Activated T-cell treated with anti-CD3 and anti-CD28 coated beads, Interleukin-2, amount 50 U/mL, for 4 hours (primary cell): ENCODE data around the gene SLC6A4. TPM values are rescaled to one million over a fixed set of nuclear protein-coding genes. Genes with fewer than 3 reads are reported as not detected.
"Not testable (repeated sequence)": the region's sequence is repeated elsewhere in the genome, so short reads cannot be mapped to it uniquely, and the experiment has no call there.

Experiments
- ATAC-seq, 2 donors: fragments of 200-7000 bp; cut with Tn5 transposase; one replicate each; pipeline ENCODE4 v1.10.0; 2021
- DNase-seq: peaks from one replicate; pipeline ENCODE4 v3.0.0-alpha.2; 2020
- H3K27me3 Mint-ChIP-seq: one replicate; pipeline ENCODE4 v1.8.0; 2021; ENCODE audit warnings: low read depth, mixed read lengths
- H3K36me3 Mint-ChIP-seq: one replicate; pipeline ENCODE4 v1.8.0; 2022; ENCODE audit warnings: mixed read lengths; ENCODE audit not compliant: insufficient read depth
- H3K4me1 Mint-ChIP-seq: one replicate; pipeline ENCODE4 v1.8.0; 2021; ENCODE audit warnings: low read depth, mixed read lengths
- H3K4me3 Mint-ChIP-seq: one replicate; pipeline ENCODE4 v1.8.0; 2021; ENCODE audit warnings: mild to moderate bottlenecking, moderate library complexity, mixed read lengths
- H3K9me3 Mint-ChIP-seq: one replicate; pipeline ENCODE4 v1.8.0; 2021; ENCODE audit warnings: mixed read lengths
- total RNA-seq, 3 donors: library from RNA; stranded (reverse); gene quantifications; one replicate each; pipeline ENCODE4 v1.2.1, GENCODE V29; 2021

Gene SLC6A4
- total RNA-seq, 3 donors from 2014 or later, result not detected

DNA sequence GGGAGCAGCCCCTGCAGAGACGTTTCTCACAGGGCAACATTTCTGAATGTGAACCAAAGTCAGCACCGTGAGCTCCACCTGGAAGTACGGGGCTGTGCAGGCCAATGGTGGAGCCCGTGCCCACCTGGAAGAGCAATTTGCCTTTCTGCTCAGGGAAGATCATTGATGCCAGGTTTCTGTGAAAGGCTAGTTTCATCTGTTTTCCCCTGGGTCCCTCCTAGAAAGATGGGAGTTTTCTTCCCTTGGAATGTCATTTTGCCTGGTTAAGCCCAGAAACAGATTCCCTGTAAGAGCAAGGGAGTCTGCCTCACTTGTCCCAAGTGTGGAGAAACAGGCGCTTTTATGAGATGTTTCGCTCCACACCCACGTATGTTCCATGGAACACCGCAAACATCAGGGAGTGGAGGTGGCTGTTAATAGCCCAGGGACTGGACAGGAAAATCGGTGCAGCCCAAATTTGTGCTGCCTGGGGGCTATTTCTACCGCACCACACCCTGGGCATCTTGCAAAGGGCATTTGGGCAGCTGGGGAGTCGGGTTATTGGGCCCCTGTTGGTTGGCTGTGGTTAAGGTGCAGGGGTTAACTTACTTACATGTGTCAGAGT lies 2.6 kb downstream of the SLC6A4 start:
- Mint-ChIP-seq H3K9me3 (no peaks in the 10 kb centered on the region), H3K36me3 (no peaks in the 10 kb centered on the region), H3K4me3 (no peak overlapping the region), H3K4me1 (peaks cover 12% of the 10 kb centered on the region), H3K27me3 (peaks cover 53% of the 10 kb centered on the region)
- ATAC-seq (no peak), DNase-seq (no peak)

DNA sequence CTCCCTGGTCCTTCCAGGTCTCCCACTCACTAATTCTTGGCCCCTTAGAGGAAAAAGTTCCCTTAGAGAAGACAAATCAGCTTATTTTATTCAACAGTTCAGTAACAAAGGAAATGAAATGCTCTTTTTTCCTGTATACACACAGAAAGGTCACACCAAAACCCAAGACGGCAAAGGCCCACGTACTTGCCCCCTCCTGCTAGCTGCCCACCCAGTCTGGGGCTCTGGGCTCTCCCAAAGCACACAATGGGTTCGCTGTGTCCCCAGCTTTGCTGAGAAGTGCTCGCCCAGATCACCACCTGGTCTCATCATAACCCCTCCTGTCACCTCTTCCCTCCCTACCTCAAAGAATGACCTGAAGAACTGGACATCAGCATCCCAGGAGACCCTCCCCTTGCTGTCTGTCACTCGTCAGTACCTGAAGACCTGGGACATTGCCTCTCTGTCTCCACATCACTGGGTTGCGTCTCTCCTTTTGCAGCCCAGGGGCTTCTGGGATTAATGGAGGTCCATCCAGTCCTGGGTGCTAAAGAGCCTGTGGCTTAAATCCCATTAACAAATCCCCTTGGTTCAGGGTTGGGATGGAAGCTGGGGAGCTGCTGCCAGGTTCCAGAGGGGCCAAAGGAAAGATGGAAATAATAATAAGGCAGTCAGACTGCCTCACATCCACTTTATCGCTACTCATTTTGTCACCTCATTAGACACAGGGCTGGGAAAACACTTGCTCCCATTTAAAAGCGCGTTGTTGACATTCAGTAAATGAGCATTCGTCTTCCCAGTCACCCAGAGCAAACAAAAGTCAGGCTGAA lies 3.3 kb downstream of the SLC6A4 start:
- peaks cover 47% of the 10 kb centered on the region for H3K27me3 Mint-ChIP-seq
- H3K36me3 Mint-ChIP-seq, result no peaks in the 10 kb centered on the region
- H3K4me1 Mint-ChIP-seq, result peaks cover 12% of the 10 kb centered on the region
- no peak for DNase-seq
- no peak overlapping the region for H3K4me3 Mint-ChIP-seq
- no peaks in the 10 kb centered on the region for H3K9me3 Mint-ChIP-seq
- no peak for ATAC-seq

DNA sequence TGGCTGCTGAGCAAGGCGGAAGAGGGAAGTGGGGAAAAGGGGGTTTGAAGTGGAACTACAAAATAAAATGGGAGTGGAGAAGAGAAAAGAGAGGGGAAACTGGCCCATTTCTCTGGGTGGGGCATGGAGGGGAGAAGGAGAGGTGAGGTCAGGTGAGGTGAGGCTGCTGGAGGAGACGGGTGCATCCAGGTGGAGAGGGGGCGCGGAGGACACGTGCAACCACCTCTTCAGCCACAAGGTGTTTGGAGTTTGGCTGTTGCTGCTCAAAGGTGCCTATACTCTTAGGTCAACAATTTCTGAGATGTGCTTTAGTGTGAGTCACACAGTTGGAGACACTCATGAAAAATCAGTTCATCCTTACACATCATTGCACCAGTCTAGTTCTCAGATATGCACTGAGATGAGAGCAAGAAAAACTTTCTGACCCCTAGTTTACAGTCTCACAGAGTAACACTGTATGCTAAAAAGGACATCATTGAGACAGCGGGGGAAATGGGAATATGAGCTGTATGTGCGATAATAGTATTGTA lies 4.8 kb downstream of the SLC6A4 start:
- Mint-ChIP-seq H3K4me3 (no peak overlapping the region), H3K4me1 (peaks cover 5% of the 10 kb centered on the region), H3K27me3 (peaks cover 42% of the 10 kb centered on the region), H3K36me3 (no peaks in the 10 kb centered on the region), H3K9me3 (no peaks in the 10 kb centered on the region)
- ATAC-seq (no peak), DNase-seq (no peak)

- peaks cover 40% of the 10 kb centered on the region for H3K27me3 Mint-ChIP-seq
- DNase-seq, H3K4me1 Mint-ChIP-seq, H3K36me3 Mint-ChIP-seq, ATAC-seq, H3K4me3 Mint-ChIP-seq, H3K9me3 Mint-ChIP-seq: not testable (repeated sequence)
Observed at GRCh38 chr17:30230009-30230408, 5.5 kb downstream of the SLC6A4 start.

- Mint-ChIP-seq H3K4me3 (no peak overlapping the region), H3K9me3 (no peaks in the 10 kb centered on the region), H3K27me3 (peaks cover 34% of the 10 kb centered on the region), H3K36me3 (no peaks in the 10 kb centered on the region), H3K4me1 (no peaks in the 10 kb centered on the region)
- ATAC-seq (no peak), DNase-seq (no peak)
Observed at GRCh38 chr17:30229012-30229411, 6.5 kb downstream of the SLC6A4 start.

GRCh38 chr17:30228011-30228410 lies 7.5 kb downstream of the SLC6A4 start:
- DNase-seq (no peak), ATAC-seq (no peak)
- no peaks in the 10 kb centered on the region for H3K9me3 Mint-ChIP-seq
- H3K4me3 Mint-ChIP-seq, result no peak overlapping the region
- peaks cover 25% of the 10 kb centered on the region for H3K27me3 Mint-ChIP-seq
- H3K4me1 Mint-ChIP-seq, result no peaks in the 10 kb centered on the region
- H3K36me3 Mint-ChIP-seq, result no peaks in the 10 kb centered on the region

DNA sequence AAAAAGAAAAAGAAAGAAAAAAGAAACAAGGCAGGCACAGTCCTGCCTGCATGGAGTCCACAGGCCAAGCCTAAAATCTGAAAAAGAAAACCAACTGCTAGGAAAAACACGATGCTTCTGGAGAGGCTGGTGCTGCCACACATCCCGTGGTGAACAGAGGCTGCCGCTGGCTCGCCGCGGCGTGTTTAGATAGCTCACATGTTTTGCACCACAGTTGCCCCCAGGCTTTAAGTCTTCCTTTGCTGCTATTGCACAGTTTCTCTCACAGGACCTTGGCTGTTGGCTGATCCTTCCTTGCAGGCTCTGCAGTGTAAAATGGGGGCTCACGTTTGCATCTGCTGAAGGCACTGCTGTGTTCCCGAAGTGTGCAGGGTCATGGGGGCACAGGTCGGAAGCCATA lies 8.6 kb downstream of the SLC6A4 start:
- DNase-seq (no peak), ATAC-seq (no peak)
- H3K27me3 Mint-ChIP-seq, result peaks cover 18% of the 10 kb centered on the region
- H3K36me3 Mint-ChIP-seq, result no peaks in the 10 kb centered on the region
- H3K4me1 Mint-ChIP-seq, result no peaks in the 10 kb centered on the region
- H3K9me3 Mint-ChIP-seq, result no peaks in the 10 kb centered on the region
- no peak overlapping the region for H3K4me3 Mint-ChIP-seq

DNA sequence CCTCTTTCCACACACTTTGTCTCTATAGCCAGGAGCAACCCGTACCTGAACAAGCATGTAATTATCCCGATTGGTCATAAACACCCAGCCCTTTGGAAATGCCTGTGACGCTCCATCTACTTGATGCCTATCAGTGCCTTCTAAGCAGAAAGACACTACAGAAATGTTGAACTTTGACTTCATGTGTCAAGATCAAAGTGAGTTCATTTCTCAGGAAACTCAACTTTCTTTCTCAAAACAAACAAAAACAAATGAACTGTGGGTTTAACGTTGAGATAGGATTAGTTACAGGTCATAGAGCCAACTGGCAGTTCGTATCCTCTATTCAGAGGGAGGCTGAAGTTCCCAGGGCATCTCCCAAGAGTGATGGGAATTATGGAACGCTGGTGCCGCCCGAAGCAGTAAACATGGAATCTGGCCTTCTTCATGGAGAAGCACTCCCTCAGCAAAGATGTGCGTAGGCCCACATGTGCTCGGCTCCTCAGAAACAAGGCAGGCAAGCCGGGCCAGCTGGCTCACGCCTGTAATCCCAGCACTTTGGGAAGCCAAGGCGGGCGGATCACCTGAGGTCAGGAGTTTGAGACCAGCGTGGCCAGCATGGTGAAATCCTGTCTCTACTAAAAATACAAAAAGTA lies 9.5 kb downstream of the SLC6A4 start:
- Mint-ChIP-seq H3K4me3 (no peak overlapping the region), H3K36me3 (no peaks in the 10 kb centered on the region), H3K4me1 (no peaks in the 10 kb centered on the region), H3K27me3 (peaks cover 15% of the 10 kb centered on the region), H3K9me3 (no peaks in the 10 kb centered on the region)
- ATAC-seq, result no peak
- no peak for DNase-seq

DNA sequence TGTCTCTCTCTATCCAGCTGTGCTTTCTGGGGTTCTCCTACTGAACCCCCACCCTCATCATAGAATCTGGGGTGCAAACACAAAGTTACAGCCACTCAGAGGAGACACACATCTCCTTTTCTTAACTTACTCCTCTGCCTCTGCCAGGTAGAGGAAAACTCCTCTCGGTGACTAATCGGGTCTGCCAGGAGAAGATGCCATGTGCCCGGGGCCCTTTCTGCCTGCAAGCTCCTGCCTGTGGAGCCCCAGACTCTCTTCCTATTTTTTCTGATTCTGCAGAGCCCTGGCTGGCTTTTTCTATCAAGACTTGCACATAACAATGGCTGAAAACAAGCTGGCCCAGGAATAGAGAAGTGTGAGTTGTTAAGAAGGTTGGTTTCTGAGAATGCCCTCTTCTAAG lies 10.4 kb downstream of the SLC6A4 start:
- Mint-ChIP-seq H3K36me3 (no peaks in the 10 kb centered on the region), H3K4me3 (no peak overlapping the region), H3K9me3 (no peaks in the 10 kb centered on the region), H3K27me3 (peaks cover 10% of the 10 kb centered on the region), H3K4me1 (no peaks in the 10 kb centered on the region)
- no peak for ATAC-seq
- DNase-seq, result no peak

- Mint-ChIP-seq H3K27me3 (peaks cover 10% of the 10 kb centered on the region), H3K4me3 (no peak overlapping the region), H3K4me1 (no peaks in the 10 kb centered on the region), H3K9me3 (no peaks in the 10 kb centered on the region), H3K36me3 (no peaks in the 10 kb centered on the region)
- ATAC-seq, result no peak
- DNase-seq, result no peak
Observed at GRCh38 chr17:30224419-30224960, 11.0 kb downstream of the SLC6A4 start.

DNA sequence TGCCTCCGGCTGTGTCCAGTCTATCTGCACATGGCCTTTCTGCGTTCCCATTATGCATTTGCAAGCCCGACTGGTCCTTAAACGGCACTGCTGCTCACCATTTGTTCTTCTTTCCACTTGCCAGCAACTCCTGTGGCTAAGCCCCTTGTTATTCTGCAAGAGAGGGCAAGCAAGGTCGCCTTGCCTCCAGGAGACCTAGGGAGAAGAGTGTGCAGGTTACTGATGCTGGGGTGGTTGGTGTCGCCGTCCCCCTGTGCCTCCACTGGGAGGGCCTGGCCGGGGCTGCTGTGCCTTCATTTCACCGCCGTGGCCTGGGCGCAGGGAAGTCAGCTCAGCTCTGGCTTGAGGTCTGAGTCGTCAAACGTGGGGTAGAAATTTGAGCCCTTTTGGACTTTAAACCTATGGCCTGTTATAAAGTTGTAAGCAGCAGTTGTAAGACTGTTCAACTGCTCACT lies 12.7 kb downstream of the SLC6A4 start:
- DNase-seq, result no peak
- H3K4me3 Mint-ChIP-seq, result no peak overlapping the region
- no peak for ATAC-seq
- H3K36me3 Mint-ChIP-seq, result no peaks in the 10 kb centered on the region
- H3K4me1 Mint-ChIP-seq, result no peaks in the 10 kb centered on the region
- no peaks in the 10 kb centered on the region for H3K9me3 Mint-ChIP-seq
- peaks cover 3% of the 10 kb centered on the region for H3K27me3 Mint-ChIP-seq

- no peak for ATAC-seq
- DNase-seq, result no peak
- Mint-ChIP-seq H3K36me3 (no peaks in the 10 kb centered on the region), H3K9me3 (no peaks in the 10 kb centered on the region), H3K4me1 (no peaks in the 10 kb centered on the region), H3K4me3 (no peak overlapping the region), H3K27me3 (peaks cover 3% of the 10 kb centered on the region)
Observed at GRCh38 chr17:30222251-30222650, 13.2 kb downstream of the SLC6A4 start.

DNA sequence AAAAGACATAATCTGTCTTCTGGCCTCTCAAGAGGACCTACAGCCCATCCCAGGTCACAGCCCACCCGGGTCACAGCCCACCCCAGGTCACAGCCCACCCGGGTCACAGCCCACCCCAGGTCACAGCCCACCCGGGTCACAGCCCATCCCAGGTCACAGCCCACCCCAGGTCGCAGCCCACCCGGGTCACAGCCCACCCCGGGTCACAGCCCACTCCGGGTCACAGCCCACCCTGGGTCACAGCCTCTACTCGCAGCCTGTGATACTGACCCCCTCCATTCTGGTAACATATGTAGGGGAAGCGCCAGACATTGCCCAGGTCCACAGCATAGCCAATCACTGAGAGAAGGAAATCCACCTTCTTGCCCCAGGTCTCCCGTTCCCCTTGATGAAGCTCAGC lies 14.2 kb downstream of the SLC6A4 start:
- H3K4me3 Mint-ChIP-seq, result no peak overlapping the region
- H3K4me1 Mint-ChIP-seq, result no peaks in the 10 kb centered on the region
- H3K36me3 Mint-ChIP-seq, result no peaks in the 10 kb centered on the region
- ATAC-seq (no peak), DNase-seq (no peak)
- peaks cover 3% of the 10 kb centered on the region for H3K27me3 Mint-ChIP-seq
- H3K9me3 Mint-ChIP-seq, result no peaks in the 10 kb centered on the region

DNA sequence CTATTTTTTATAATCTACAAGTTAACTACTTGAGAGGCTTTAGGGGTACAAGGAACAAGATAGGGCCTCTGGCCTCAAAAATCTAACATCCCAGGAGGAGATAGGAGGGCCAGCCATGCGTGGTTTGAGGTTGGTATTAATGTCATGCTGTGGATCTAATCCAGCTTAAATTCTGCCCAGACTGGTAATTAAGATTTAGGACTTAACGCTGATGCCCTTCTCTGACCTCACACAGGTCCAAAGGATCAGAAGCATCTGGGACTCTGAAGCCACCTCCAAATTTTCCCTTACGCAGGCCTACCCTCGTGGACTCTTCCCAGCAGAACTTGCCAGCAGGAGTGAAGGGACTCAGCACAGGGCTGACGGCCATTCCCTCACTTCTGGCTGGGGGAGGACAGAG lies 15.1 kb downstream of the SLC6A4 start:
- no peak overlapping the region for H3K4me3 Mint-ChIP-seq
- H3K36me3 Mint-ChIP-seq, result no peaks in the 10 kb centered on the region
- ATAC-seq (no peak), DNase-seq (no peak)
- no peaks in the 10 kb centered on the region for H3K4me1 Mint-ChIP-seq
- no peaks in the 10 kb centered on the region for H3K27me3 Mint-ChIP-seq
- no peaks in the 10 kb centered on the region for H3K9me3 Mint-ChIP-seq
